Measurements from ENCODE around the gene HNRNPAB. TPM values are rescaled to one million over a fixed set of nuclear protein-coding genes. Genes with fewer than 3 reads are reported as not detected.

Gene HNRNPAB
- total RNA-seq, 1 donor: 40.9 TPM

DNA sequence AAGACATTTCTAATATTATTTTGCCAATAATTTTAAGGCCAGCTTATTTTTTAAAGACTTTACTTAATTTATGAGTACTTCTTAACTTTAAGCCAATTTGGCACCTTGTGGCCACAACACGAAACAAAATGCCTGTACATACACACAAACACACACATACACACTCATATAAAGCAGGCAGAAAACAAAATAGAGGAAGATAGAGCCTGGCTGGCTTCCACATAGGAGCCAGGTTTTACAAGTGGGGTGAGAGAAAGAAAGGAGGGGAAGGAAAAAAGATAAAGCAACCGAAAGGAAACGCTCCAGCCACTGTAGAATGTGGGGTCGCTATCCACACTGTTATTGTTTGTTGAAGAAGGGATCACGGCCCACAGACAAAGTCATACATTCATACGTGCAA lies 27.5 kb upstream of the HNRNPAB start:
- no peaks in the 10 kb centered on the region for H3K27me3 ChIP-seq (ENCODE audit: insufficient read depth, low read length)
- H3K4me1 ChIP-seq (ENCODE audit: insufficient read depth, low read length): no peaks in the 10 kb centered on the region
- TF ChIP-seq, protein P1, sequence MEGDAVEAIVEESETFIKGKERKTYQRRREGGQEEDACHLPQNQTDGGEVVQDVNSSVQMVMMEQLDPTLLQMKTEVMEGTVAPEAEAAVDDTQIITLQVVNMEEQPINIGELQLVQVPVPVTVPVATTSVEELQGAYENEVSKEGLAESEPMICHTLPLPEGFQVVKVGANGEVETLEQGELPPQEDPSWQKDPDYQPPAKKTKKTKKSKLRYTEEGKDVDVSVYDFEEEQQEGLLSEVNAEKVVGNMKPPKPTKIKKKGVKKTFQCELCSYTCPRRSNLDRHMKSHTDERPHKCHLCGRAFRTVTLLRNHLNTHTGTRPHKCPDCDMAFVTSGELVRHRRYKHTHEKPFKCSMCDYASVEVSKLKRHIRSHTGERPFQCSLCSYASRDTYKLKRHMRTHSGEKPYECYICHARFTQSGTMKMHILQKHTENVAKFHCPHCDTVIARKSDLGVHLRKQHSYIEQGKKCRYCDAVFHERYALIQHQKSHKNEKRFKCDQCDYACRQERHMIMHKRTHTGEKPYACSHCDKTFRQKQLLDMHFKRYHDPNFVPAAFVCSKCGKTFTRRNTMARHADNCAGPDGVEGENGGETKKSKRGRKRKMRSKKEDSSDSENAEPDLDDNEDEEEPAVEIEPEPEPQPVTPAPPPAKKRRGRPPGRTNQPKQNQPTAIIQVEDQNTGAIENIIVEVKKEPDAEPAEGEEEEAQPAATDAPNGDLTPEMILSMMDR (IDR thresholded peaks at IDR 0.05; ENCODE audit: extremely low read depth, low read depth, low read length): no peak
- H3K4me3 ChIP-seq (ENCODE audit: insufficient read depth, low read length): no peak overlapping the region
- H3K27ac ChIP-seq (ENCODE audit: low read depth, low read length): no peak overlapping the region
- no peaks in the 10 kb centered on the region for H3K79me2 ChIP-seq (ENCODE audit: insufficient read depth, low read length)
- H4K20me1 ChIP-seq (ENCODE audit: insufficient read depth, low read length): no peaks in the 10 kb centered on the region
- no peak for DNase-seq (ENCODE audit: insufficient read length, low spot score, missing footprints)
- H3K36me3 ChIP-seq (ENCODE audit: insufficient read depth, low read length): no peaks in the 10 kb centered on the region
- no peaks in the 10 kb centered on the region for H3K9me3 ChIP-seq (ENCODE audit: low read depth, low read length)
- no peak overlapping the region for H2AFZ ChIP-seq (ENCODE audit: low read length)
- H3K4me2 ChIP-seq (ENCODE audit: insufficient read depth, low read length): no peak overlapping the region

DNA sequence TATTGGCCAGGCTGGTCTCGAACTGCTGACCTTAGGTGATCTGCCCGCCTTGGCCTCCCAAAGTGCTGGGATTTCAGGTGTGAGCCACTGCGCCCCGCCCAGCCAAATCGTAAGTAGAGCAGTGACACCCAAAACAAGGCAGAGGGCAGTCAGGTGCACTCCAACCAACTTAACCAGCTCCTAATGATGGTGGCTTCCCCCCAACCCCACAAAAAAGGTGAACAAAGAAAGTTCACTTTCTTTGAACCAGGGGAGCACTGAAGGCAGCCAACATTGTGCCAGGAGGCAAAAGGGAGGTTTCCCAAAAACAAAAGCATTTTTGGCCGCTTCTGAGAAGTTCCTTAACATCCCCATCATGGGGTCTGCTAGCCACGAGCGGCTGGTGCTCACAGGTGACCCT lies 26.8 kb upstream of the HNRNPAB start:
- Histone ChIP-seq H3K4me3 (ENCODE audit: insufficient read depth, low read length) (no peak overlapping the region), H3K9me3 (ENCODE audit: low read depth, low read length) (no peaks in the 10 kb centered on the region), H2AFZ (ENCODE audit: low read length) (no peak overlapping the region), H3K4me2 (ENCODE audit: insufficient read depth, low read length) (no peak overlapping the region), H3K4me1 (ENCODE audit: insufficient read depth, low read length) (no peaks in the 10 kb centered on the region), H3K27ac (ENCODE audit: low read depth, low read length) (no peak overlapping the region), H3K79me2 (ENCODE audit: insufficient read depth, low read length) (no peaks in the 10 kb centered on the region), H4K20me1 (ENCODE audit: insufficient read depth, low read length) (no peaks in the 10 kb centered on the region), H3K27me3 (ENCODE audit: insufficient read depth, low read length) (no peaks in the 10 kb centered on the region), H3K36me3 (ENCODE audit: insufficient read depth, low read length) (no peaks in the 10 kb centered on the region)
- TF ChIP-seq, protein P1 (IDR thresholded peaks at IDR 0.05; ENCODE audit: extremely low read depth, low read depth, low read length): no peak
- no peak for DNase-seq (ENCODE audit: insufficient read length, low spot score, missing footprints)

DNA sequence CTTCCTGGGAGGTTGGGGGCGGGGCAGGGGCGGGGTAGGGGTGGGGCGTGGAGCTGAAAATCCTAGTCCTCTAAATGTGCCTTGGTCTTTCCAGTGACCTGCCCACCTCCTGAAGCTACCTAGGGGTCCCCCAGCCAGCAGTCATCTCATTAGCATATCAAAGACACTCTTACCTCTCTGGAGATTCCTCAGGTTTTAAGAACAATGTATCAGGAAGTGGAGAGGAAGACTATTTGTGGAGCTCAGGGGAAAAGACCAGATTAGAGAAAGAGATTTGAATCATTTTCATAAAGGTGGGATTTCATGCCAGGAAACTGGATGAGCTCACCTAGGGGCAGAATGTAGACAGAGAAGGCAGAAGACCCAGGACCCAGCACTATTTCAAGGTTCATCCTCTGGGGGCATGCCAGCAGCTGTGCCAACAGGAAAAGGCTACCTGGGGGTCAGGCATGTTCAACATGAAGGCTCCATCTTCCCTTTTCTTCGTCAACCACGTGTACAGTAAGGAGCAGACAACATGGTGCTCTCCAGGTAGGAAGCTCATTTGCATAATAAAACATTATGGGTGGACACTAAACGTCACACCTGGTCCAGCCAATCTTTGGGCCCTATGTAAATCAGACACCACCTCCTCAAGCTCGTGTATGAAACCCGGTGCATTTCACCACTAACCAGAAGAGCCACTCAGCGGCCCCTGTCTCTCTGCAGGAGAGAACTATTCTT lies 24.0 kb upstream of the HNRNPAB start:
- Histone ChIP-seq H3K4me1 (ENCODE audit: insufficient read depth, low read length) (no peaks in the 10 kb centered on the region), H4K20me1 (ENCODE audit: insufficient read depth, low read length) (no peaks in the 10 kb centered on the region), H3K4me2 (ENCODE audit: insufficient read depth, low read length) (no peak overlapping the region), H3K79me2 (ENCODE audit: insufficient read depth, low read length) (no peaks in the 10 kb centered on the region), H3K9me3 (ENCODE audit: low read depth, low read length) (no peaks in the 10 kb centered on the region), H3K27me3 (ENCODE audit: insufficient read depth, low read length) (no peaks in the 10 kb centered on the region), H3K27ac (ENCODE audit: low read depth, low read length) (no peak overlapping the region), H3K4me3 (ENCODE audit: insufficient read depth, low read length) (no peak overlapping the region), H2AFZ (ENCODE audit: low read length) (no peak overlapping the region), H3K36me3 (ENCODE audit: insufficient read depth, low read length) (no peaks in the 10 kb centered on the region)
- TF ChIP-seq, protein P1 (IDR thresholded peaks at IDR 0.05; ENCODE audit: extremely low read depth, low read depth, low read length): no peak
- no peak for DNase-seq (ENCODE audit: insufficient read length, low spot score, missing footprints)

DNA sequence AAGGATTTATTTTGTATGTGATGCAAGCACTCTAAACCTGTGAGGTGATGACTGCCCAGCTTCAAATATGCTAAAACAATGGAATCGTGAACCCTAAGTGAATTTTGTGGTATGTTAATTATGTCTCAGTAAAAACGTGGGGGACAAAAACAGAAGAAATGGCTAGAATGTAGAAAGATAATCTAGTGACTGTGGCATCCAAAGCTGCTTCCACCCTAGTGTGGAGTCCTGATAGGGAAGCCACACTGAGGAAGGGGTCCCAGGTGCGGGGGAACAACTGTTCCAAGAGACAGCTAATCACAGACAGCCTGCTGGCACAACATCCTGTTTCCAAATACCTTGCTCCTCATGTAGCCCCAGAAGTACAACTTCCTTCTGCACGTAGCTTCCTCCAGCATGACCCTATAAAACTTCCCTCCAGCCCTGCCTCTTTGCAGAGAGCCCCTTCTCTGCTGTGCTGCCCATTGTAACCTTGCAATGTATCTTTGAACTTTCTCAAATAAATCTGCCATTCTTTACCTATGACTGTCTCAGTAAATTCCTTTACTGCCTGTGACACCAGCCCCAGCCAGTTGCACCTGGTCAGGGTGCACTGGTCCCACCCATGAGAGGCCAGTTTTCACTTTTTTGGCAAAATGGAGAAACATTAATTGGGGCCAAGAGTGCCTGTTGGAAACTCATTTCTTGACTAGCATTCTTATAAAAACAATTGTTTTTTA lies 22.0 kb upstream of the HNRNPAB start:
- Histone ChIP-seq H3K36me3 (ENCODE audit: insufficient read depth, low read length) (no peaks in the 10 kb centered on the region), H3K4me2 (ENCODE audit: insufficient read depth, low read length) (no peak overlapping the region), H3K27ac (ENCODE audit: low read depth, low read length) (no peak overlapping the region), H3K4me3 (ENCODE audit: insufficient read depth, low read length) (no peak overlapping the region), H3K27me3 (ENCODE audit: insufficient read depth, low read length) (no peaks in the 10 kb centered on the region), H3K9me3 (ENCODE audit: low read depth, low read length) (no peaks in the 10 kb centered on the region), H3K79me2 (ENCODE audit: insufficient read depth, low read length) (no peaks in the 10 kb centered on the region), H2AFZ (ENCODE audit: low read length) (no peak overlapping the region), H4K20me1 (ENCODE audit: insufficient read depth, low read length) (no peaks in the 10 kb centered on the region), H3K4me1 (ENCODE audit: insufficient read depth, low read length) (no peaks in the 10 kb centered on the region)
- no peak for DNase-seq (ENCODE audit: insufficient read length, low spot score, missing footprints)
- TF ChIP-seq, protein P1 (IDR thresholded peaks at IDR 0.05; ENCODE audit: extremely low read depth, low read depth, low read length): no peak
